Large intestine (tissue), 3 donors: Measurements from ENCODE around the gene MAST4. TPM values are rescaled to one million over a fixed set of nuclear protein-coding genes. Genes with fewer than 3 reads are reported as not detected.

ENCODE experiments used
- DNase-seq, 2 donors: peaks; one replicate each; pipeline versions ENCODE4 v3.0.0 to v3.0.0-alpha.2; 2013
- H3K27ac ChIP-seq: one replicate; pipeline ENCODE4 v1.5.1; 2013; ENCODE audit warnings: low read length
- H3K27me3 ChIP-seq: 2 replicates; pipeline ENCODE4 v1.6.1; 2013; ENCODE audit warnings: low read length; ENCODE audit not compliant: control insufficient read depth, insufficient read depth
- H3K36me3 ChIP-seq: 2 replicates; pipeline ENCODE4 v1.6.1; 2013; ENCODE audit warnings: low read length; ENCODE audit not compliant: control insufficient read depth, insufficient read depth
- H3K4me1 ChIP-seq: one replicate; pipeline ENCODE4 v1.6.1; 2013; ENCODE audit warnings: low read length; ENCODE audit not compliant: control insufficient read depth, insufficient read depth
- H3K4me3 ChIP-seq: one replicate; pipeline ENCODE4 v1.5.1; 2013; ENCODE audit warnings: low read length
- H3K9me3 ChIP-seq: one replicate; pipeline ENCODE4 v1.6.1; 2013; ENCODE audit warnings: mild to moderate bottlenecking, low read depth, low read length, moderate library complexity; ENCODE audit not compliant: control insufficient read depth
- WGBS: methylation state at CpG from one replicate; pipeline ENCODE4 v1.1.5; 2013; ENCODE audit warnings: low lambda C conversion rate; ENCODE audit not compliant: insufficient coverage; 5-methylcytosine and 5-hydroxymethylcytosine counted together
- polyA plus RNA-seq: library from polyadenylated mRNA; unstranded; fragments of 120-200 nt; gene quantifications from one replicate; pipeline ENCODE4 v1.2.1, GENCODE V29; 2013

The MAST4 gene
- polyA plus RNA-seq, 1 donor, result 14.8 TPM

DNA sequence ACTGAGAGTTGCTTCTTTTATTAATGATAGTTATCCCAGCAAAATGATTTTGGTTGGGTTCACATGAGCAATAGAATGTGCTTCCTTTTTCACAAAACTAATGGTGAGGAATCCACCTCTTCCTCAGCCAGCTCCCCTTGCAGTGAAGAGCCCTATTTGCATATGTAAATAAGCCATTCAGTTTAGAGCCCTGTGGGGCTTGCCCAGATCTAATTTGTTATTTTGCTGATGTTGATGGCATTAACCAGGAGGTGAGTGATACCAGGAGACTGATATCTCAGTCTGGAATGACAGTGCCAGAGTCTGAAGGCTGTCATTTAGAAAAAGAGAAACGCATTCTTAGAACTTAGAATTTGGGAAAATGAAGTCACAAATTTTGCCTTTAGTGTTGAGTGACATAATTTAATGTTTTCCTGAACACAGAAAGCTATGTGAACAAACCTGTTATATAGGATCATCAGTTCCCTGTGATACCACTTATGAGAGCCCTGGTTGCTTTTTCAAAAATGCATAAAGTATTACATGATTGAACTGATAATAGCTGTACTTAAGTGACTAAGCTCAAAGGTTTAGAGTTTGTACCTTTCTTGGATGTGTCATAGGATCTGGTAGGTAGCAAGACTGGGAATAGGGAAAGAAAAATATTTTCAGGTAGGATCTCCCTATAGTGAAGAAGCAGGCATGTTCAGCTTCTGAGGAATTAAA, 271.6 kb downstream of the MAST4 start:
- Histone ChIP-seq H3K4me1 (no peaks in the 10 kb centered on the region), H3K4me3 (no peak overlapping the region), H3K27ac (no peak overlapping the region), H3K36me3 (no peaks in the 10 kb centered on the region), H3K9me3 (no peaks in the 10 kb centered on the region), H3K27me3 (no peaks in the 10 kb centered on the region)
- DNase-seq, result no peak
- WGBS, result 86% methylated on average over 1 of the region's 1 CpG

DNA sequence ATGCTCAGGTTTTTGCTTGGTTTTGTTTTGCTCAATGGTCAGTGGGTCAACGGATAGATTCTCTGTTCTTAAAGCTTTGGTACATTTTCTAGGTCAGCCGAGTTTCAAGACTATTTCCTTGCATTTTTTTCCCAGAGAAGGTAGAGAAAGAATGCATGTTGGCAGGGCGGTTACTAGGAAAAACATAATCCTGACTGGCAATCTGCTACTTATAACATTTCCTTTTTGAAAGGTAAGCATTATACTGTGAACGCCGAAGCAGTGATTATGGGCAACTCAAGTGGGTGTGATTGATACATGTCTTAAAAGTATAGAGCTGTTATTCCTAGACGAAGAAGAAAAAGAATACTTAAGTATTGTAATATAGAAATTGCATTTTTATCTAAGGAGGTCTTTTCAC, 273.2 kb downstream of the MAST4 start:
- no peak for DNase-seq
- no peak overlapping the region for H3K4me3 ChIP-seq
- no CpG with 5 or more reads among the region's 6 CpGs for WGBS
- H3K27me3 ChIP-seq, result no peaks in the 10 kb centered on the region
- no peaks in the 10 kb centered on the region for H3K4me1 ChIP-seq
- no peak overlapping the region for H3K27ac ChIP-seq
- H3K36me3 ChIP-seq, result no peaks in the 10 kb centered on the region
- no peaks in the 10 kb centered on the region for H3K9me3 ChIP-seq

DNA sequence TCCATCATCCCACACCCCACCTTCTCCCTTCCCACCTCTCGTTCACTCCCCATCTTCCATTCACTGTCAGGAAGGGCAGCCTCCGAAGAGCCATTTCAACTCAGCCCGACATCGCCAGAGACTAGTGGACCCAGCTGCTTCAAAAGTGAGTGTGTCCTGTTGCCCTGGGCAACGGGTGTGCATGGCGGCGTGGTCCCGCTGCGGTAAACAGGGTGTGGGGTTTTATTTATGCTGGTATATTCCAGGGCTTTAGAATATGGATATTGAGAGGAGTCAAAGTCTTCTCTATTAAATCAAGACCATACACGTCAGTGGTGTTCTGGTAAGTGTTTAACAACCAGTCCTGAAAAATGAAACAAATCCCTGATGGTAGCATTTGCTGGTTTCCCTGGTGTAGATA, 274.5 kb downstream of the MAST4 start:
- no peak for DNase-seq
- Histone ChIP-seq H3K36me3 (no peaks in the 10 kb centered on the region), H3K27ac (no peak overlapping the region), H3K4me3 (no peak overlapping the region), H3K9me3 (no peaks in the 10 kb centered on the region), H3K4me1 (no peaks in the 10 kb centered on the region), H3K27me3 (no peaks in the 10 kb centered on the region)
- WGBS, result 85% methylated on average over 2 of the region's 10 CpGs

DNA sequence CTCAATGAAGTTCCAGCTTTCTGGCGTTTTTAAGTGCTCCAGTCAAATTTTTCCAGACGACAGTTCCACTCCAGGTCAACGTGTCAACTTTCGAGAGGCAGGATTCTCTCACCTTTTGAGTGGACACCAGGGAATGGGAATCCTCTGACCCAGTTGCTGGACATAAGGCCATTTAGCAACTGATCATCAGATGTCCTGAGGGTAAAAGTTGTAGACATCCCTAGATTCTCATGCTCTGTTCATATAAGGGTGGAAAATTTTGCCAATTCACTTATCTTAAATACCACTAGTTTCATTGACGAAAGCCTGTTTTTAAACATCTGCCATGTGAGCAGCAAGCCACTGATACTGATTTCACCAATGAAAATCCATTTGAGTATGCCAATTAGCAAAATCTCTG, 275.5 kb downstream of the MAST4 start:
- no CpG with 5 or more reads among the region's 5 CpGs for WGBS
- Histone ChIP-seq H3K27ac (no peak overlapping the region), H3K36me3 (no peaks in the 10 kb centered on the region), H3K4me1 (no peaks in the 10 kb centered on the region), H3K9me3 (no peaks in the 10 kb centered on the region), H3K4me3 (no peak overlapping the region), H3K27me3 (no peaks in the 10 kb centered on the region)
- DNase-seq, result no peak

DNA sequence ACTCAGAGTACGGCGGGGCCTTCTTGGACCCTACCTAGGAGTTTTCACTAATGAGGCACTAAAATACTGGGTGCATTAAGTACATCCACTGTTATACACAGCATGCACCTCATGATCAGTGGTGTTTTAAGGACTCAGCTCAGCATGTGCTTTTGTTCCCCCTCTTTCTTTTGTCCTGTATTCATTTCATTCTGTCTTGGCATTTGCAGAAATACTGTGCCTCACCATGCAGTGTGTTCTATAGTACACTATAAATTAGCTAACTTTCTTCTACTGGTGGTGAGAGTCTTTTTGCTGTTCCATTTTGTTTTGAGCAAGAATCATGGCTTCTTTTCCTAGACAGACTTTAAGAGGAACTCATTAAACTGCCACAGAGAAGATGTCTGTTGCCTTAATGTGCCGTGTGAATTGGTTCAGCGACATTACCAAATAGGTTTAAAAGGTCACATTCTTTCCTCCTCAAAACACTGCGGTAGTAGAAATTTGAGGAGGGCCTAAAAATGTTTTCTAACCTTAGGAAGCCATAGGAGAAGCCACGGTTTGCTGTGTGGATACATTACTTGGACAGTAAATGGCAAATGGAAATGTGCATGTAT, 276.6 kb downstream of the MAST4 start:
- H3K4me3 ChIP-seq, result no peak overlapping the region
- no peaks in the 10 kb centered on the region for H3K4me1 ChIP-seq
- no peak overlapping the region for H3K27ac ChIP-seq
- H3K27me3 ChIP-seq, result no peaks in the 10 kb centered on the region
- no peak for DNase-seq
- no peaks in the 10 kb centered on the region for H3K36me3 ChIP-seq
- H3K9me3 ChIP-seq, result no peaks in the 10 kb centered on the region
- 89% methylated on average over 3 of the region's 6 CpGs for WGBS

DNA sequence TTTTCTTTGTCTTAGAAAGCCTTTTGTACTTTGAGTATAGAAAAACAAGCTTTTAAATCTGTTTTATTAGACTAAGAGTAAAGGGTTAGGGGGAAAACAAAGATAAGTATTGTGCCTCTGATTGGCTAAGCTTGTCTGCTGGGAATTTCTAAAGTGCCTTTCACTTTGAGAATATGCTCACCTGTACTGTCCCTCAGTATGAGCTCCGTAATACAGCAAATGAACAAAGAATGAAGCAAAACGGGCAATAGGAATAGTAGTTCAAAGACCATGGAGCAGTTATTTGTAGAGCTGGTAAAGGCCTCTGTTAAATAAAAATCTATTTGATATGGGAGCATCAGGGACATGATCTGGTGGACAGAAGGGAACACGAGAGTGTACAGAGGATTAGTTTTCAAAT, 277.8 kb downstream of the MAST4 start:
- 14% methylated on average over 1 of the region's 3 CpGs for WGBS
- H3K4me3 ChIP-seq, result no peak overlapping the region
- no peaks in the 10 kb centered on the region for H3K36me3 ChIP-seq
- no peaks in the 10 kb centered on the region for H3K9me3 ChIP-seq
- H3K27ac ChIP-seq, result no peak overlapping the region
- no peak for DNase-seq
- H3K27me3 ChIP-seq, result no peaks in the 10 kb centered on the region
- no peaks in the 10 kb centered on the region for H3K4me1 ChIP-seq

DNA sequence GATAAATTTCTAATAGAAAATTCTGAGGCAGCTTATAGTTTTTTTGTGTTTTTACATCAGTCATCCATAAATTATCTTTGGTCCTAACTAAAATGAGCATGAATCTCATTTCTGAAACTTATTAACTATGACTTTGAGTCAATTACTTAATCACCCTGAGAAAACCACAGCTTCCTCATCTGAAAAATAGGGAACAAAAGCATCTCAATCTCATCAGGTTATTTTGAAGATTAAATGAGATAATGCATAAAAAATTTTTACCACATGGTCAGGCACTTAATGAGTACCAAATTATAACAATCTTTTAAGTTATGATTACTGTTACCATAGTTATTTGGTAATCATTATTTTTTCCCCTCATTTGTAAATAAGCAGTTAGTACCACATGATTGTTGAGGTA, 279.1 kb downstream of the MAST4 start:
- Histone ChIP-seq H3K4me1 (no peaks in the 10 kb centered on the region), H3K9me3 (no peaks in the 10 kb centered on the region), H3K36me3 (no peaks in the 10 kb centered on the region), H3K4me3 (no peak overlapping the region), H3K27ac (no peak overlapping the region), H3K27me3 (no peaks in the 10 kb centered on the region)
- no peak for DNase-seq

DNA sequence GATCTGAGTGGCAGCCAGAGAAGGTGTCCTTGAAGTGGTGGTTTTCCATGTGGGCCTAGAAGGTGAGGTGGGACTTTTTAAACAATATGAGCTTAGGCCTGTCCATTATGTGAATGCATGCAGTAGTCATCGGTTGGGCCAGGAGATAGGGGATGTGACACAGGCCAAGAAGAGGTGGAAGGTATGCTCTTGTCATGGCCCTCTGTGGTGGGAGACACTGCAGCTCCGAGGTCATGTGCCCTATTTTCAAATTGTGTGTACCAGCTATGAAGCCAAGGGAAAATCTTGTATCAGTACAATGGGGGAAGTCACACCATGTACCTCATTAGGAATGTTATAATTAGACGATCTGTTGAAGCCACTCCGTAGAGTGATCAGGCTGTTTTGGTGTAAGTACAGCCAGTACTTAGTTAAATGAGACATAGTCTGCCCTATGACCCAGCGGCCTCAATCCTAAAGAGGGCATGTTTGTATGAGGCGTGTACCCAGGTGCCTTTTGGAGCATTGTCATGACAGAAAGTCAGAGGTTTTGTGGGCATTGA, 280.1 kb downstream of the MAST4 start:
- no CpG with 5 or more reads among the region's 6 CpGs for WGBS

DNA sequence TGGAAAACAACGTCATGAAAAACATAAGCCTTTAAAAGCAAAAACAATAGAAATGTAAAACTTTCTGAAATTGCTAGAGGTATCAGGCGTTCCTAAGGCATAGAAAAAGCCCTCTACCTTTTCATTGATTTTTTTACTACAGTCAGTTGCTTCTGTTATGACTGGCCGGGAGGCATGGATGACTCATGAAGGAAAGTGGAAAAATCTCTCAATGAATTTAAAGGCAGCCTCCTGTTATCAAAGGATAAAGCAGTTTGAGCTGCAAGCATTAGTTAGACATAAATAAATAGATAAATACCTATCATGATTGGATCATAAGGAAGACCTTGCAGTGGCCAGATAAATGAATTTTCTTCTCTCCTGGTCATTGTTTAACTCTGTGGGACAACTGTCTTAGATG, 281.6 kb downstream of the MAST4 start:
- Histone ChIP-seq H3K4me3 (no peak overlapping the region), H3K27me3 (no peaks in the 10 kb centered on the region), H3K9me3 (no peaks in the 10 kb centered on the region), H3K36me3 (no peaks in the 10 kb centered on the region), H3K27ac (no peak overlapping the region), H3K4me1 (no peaks in the 10 kb centered on the region)
- DNase-seq, result no peak
- WGBS, result 89% methylated on average over 2 of the region's 3 CpGs

More for the DNA sequence above, 280.1 kb downstream of the MAST4 start:
- Histone ChIP-seq H3K27ac (no peak overlapping the region), H3K4me3 (no peak overlapping the region), H3K4me1 (no peaks in the 10 kb centered on the region), H3K36me3 (no peaks in the 10 kb centered on the region), H3K9me3 (no peaks in the 10 kb centered on the region), H3K27me3 (no peaks in the 10 kb centered on the region)
- no peak for DNase-seq

DNA sequence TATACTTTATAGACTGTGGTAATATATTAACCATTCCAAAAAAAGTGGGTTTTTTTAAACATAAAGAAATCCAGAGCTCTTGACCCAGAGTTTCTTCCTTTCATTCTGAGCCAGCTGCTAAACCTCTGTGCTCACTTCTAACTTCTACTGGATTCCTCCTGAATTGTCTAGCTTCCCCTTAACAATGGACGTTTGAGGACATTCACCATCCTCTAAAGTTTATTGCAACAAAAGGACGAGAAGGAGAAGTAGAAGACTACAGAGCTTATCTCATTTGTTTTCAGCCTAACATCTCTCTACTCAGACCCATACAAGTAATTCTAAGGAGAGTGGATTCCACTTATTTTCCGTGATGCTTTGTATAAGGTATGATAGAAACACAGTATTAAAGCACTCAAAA, 284.2 kb downstream of the MAST4 start:
- Histone ChIP-seq H3K27ac (no peak overlapping the region), H3K4me3 (no peak overlapping the region), H3K27me3 (no peaks in the 10 kb centered on the region), H3K4me1 (no peaks in the 10 kb centered on the region), H3K9me3 (no peaks in the 10 kb centered on the region), H3K36me3 (no peaks in the 10 kb centered on the region)
- no peak for DNase-seq
- WGBS, result 100% methylated on average over 1 of the region's 3 CpGs
